Esophagus muscularis mucosa (tissue), 3 donors: Measurements from ENCODE around the gene CDK19.

Experiments used
- EP300 ChIP-seq: sonication (generic); formaldehyde crosslinking; IDR thresholded peaks from one replicate; pipeline ENCODE4 v1.6.1; 2017; ENCODE audit warnings: antibody characterized with exemption
- TF ChIP-seq, protein P1 (sequence below), 3 experiments: fragments of 200-600 bp in 2 of 3; fragments of 450-650 bp in 1 of 3; sonication (generic) in 2 of 3; IDR thresholded peaks; one replicate each; pipeline ENCODE4 v1.5.1; 2017 to 2019; ENCODE audit warnings: antibody characterized with exemption in 3 of 3, mild to moderate bottlenecking in 2 of 3, moderate library complexity in 1 of 3

DNA sequence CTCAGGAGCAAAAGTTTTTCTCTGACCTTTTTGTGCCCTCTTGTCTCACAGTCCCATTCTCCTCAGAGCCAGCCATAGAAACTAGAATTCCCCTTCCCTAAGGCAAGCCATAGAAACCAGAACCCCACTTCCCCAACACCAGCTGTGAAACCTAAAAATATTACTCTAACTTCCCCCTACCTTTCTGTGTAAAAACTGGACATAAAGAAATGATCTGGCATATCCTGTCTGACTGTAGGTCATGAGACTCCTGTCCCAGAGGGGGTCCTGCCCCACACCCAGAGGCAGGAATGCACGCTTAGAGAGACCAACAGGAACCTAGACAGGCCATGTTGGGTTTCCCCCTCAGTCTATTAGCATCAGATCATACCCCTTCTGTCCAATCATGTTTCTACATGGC is 198.2 kb downstream of the CDK19 start:
- TF ChIP-seq, protein P1, sequence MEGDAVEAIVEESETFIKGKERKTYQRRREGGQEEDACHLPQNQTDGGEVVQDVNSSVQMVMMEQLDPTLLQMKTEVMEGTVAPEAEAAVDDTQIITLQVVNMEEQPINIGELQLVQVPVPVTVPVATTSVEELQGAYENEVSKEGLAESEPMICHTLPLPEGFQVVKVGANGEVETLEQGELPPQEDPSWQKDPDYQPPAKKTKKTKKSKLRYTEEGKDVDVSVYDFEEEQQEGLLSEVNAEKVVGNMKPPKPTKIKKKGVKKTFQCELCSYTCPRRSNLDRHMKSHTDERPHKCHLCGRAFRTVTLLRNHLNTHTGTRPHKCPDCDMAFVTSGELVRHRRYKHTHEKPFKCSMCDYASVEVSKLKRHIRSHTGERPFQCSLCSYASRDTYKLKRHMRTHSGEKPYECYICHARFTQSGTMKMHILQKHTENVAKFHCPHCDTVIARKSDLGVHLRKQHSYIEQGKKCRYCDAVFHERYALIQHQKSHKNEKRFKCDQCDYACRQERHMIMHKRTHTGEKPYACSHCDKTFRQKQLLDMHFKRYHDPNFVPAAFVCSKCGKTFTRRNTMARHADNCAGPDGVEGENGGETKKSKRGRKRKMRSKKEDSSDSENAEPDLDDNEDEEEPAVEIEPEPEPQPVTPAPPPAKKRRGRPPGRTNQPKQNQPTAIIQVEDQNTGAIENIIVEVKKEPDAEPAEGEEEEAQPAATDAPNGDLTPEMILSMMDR (IDR thresholded peaks at IDR 0.05) = no peak
- no peak for TF ChIP-seq EP300
